ENCODE data around the gene TNFRSF1A.
"Not testable (repeated sequence)": the region's sequence is repeated elsewhere in the genome, so short reads cannot be mapped to it uniquely, and the experiment has no call there.

Gene TNFRSF1A

DNA sequence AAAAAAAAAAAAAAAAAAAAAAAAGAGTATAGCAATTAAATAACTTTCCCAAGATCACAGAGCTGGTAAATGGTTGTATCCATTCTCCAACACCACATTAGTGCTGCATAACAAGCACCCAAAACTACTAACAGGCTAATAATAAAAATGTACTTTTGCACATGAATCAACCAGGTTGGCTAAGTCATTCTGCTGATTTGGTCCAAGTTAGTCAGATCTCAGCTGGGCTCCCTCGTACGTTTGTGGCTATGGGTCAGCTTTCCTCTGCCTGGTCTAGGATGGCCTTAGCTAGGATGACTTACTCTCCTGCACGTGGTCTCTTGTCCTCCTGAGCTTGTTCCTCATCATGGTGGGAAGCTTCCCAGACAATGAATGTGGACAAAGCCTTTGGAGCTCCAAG lies 39.3 kb downstream of the TNFRSF1A start:
- peaks cover 1% of the 10 kb centered on the region for H3K27me3 Mint-ChIP-seq
- no peaks in the 10 kb centered on the region for H3K4me1 Mint-ChIP-seq (ENCODE audit: low read depth)
- no peaks in the 10 kb centered on the region for H3K36me3 Mint-ChIP-seq
- no peaks in the 10 kb centered on the region for H3K9me3 Mint-ChIP-seq (ENCODE audit: low read depth)
- H3K27ac Mint-ChIP-seq = no peak overlapping the region
- no peak overlapping the region for H3K4me3 Mint-ChIP-seq

DNA sequence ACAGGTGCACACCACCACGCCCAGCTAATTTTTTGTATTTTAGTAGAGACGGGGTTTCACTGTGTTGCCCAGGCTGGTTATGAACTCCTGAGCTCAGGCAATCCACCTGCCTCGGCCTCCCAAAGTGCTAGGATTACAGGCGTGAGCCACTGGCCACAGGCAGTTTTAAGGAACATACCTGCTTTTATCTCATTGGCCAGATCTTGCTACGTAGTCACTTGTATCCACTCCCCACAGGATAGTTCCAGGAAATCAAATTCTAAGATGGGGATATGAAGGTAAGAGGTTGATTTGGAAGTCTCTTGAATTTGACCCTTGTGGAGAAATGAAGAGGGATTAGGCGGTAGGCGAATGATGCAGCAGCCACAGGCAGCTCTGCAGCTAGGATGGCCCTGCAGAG lies 40.2 kb downstream of the TNFRSF1A start:
- Mint-ChIP-seq H3K4me1 (ENCODE audit: low read depth) (no peaks in the 10 kb centered on the region), H3K9me3 (ENCODE audit: low read depth) (no peaks in the 10 kb centered on the region), H3K4me3 (no peak overlapping the region), H3K36me3 (no peaks in the 10 kb centered on the region), H3K27me3 (peaks cover 1% of the 10 kb centered on the region), H3K27ac (no peak overlapping the region)

DNA sequence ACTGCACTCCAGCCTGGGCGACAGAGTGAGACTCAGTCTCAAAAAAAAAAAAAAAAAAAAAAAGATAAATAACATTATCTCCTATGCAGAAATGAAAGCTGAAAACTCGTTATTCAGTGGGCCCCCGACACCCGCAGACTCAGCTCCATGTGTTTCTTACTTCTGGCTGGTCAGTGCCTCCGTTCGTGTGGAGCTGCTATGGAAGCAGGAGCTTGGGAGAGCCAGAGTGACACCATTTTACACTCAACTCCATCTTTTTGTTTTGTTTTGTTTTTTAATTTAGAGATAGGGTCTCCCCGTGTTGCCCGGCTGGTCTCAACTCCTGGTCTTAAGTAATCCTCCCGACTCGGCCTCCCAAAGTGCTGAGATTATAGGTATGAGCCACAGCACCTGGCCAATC lies 44.7 kb downstream of the TNFRSF1A start:
- Mint-ChIP-seq H3K27me3 (no peaks in the 10 kb centered on the region), H3K4me3 (no peak overlapping the region), H3K27ac (no peak overlapping the region), H3K4me1 (ENCODE audit: low read depth) (no peaks in the 10 kb centered on the region), H3K36me3 (no peaks in the 10 kb centered on the region), H3K9me3 (ENCODE audit: low read depth) (no peaks in the 10 kb centered on the region)

DNA sequence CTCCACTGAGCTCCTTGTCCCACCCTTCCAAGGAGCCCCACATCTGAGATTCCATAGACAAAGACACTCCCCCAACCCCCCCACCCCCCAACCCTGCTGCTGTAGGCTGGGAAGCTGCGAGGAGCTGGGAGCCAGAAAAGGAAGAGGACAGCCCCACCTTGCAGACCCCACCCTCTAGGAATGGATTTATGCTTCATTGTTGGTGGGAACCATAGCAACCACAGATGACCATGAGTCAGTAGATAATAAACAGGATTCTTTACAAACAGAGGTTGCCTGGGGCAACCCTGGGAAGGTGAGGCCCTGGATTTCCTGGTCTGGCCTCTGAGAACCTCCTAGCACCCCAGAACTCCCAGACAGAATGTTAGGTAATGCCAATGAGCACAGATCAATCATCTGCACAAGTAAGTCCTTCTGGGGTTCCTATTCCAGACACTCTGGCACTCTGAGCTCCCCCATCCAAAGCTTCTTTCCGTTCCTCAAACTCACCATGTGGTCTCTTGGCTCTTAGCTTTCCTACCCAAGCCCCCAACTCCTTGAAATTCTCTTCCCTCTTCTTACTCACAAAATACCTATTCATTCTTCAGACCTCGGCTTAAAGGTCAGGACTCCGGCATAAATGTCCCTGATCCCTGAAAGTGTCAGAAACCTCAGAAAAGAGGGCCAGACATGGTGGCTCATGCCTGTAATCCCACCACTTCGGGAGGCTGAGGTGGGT lies 46.6 kb downstream of the TNFRSF1A start:
- Mint-ChIP-seq H3K27ac (peak overlapping the region; percentile 28), H3K4me1 (ENCODE audit: low read depth) (no peaks in the 10 kb centered on the region), H3K36me3 (no peaks in the 10 kb centered on the region), H3K4me3 (no peak overlapping the region), H3K27me3 (no peaks in the 10 kb centered on the region), H3K9me3 (ENCODE audit: low read depth) (no peaks in the 10 kb centered on the region)

DNA sequence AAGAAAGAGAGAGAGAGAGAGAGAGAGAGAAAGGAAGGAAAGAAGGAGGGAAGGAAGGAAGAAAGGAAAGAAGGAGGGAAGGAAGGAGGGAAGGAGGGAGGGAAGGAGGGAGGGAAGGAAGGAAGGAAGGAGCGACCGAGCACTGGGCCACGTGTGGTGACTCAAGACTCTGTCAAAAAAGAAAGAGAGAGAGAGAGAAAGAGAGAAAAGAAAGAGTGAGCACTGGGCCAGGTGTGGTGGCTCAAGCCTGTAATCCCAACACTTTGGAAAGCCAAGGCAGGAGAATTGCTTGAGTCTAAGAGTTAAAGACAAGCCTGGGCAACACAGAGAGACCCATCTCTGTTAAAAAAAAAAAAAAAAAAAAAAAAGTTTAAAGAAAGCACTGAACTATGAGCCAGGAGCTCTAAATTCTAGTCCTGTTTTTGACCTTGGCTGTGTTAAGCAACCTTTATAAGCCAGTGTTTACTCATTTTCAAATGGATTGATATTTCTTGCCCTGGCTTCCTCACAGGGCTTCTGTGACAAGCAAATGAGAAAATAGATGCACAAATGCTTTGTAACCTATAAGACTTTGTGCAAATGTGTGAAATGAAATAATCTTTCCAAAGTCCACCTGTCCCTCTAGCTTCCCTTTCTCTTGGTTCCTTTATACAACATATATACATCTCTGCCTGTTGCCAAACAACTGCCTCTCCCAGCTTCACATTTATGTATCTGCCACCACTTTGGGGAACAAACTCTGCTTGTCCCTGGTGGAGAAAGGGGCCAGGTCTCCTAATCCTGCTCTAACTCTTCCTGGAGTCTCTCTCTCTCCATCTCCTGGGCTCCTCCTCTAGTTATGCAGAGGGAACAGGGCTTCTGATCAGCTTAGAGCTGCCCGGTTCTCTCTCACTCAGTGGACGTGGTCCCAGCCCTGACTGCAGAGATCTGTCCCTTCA lies 47.5 kb downstream of the TNFRSF1A start:
- no peak overlapping the region for H3K4me3 Mint-ChIP-seq
- no peaks in the 10 kb centered on the region for H3K9me3 Mint-ChIP-seq (ENCODE audit: low read depth)
- no peak overlapping the region for H3K27ac Mint-ChIP-seq
- no peaks in the 10 kb centered on the region for H3K27me3 Mint-ChIP-seq
- no peaks in the 10 kb centered on the region for H3K4me1 Mint-ChIP-seq (ENCODE audit: low read depth)
- H3K36me3 Mint-ChIP-seq = no peaks in the 10 kb centered on the region

DNA sequence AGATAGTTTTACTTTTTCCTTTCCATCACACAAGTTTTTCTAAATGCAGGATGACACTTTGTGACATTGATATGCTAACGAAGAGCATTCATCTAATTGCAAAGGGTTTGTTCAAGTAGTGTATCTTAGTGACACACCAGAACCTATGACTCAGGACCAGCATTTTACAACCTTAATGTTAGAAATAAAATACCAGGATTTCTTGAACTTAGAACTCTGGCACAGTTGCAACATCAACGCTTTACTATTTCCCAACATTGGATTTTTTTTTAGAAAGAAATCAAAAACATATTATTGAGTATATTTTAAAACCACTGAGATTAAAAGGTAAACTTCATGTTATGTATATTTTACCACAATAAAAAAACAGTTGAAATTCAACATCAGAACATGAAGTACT lies 49.3 kb downstream of the TNFRSF1A start:
- H3K27me3 Mint-ChIP-seq = no peaks in the 10 kb centered on the region
- H3K36me3 Mint-ChIP-seq = no peaks in the 10 kb centered on the region
- no peaks in the 10 kb centered on the region for H3K9me3 Mint-ChIP-seq (ENCODE audit: low read depth)
- H3K4me3 Mint-ChIP-seq = no peak overlapping the region
- no peak overlapping the region for H3K27ac Mint-ChIP-seq
- H3K4me1 Mint-ChIP-seq (ENCODE audit: low read depth) = no peaks in the 10 kb centered on the region

DNA sequence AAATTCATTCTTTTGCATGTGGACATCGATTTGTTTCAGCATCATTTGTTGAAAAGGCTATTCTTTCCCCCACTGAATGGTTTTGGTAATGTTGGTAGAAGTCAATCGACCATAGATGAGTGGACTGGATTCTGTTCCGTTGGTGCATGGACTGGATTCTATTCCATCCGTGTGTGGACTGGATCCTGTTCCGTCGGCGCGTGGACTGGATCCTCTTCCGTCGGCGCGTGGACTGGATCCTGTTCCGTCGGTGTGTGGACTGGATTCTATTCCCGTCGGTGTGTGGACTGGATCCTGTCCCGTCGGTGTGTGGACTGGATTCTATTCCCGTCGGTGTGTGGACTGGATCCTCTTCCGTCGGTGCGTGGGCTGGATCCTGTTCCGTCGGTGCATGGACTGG lies 52.0 kb downstream of the TNFRSF1A start:
- not testable (repeated sequence) for H3K4me1 Mint-ChIP-seq (ENCODE audit: low read depth); H3K9me3 Mint-ChIP-seq (ENCODE audit: low read depth); H3K4me3 Mint-ChIP-seq; H3K27ac Mint-ChIP-seq; H3K36me3 Mint-ChIP-seq; H3K27me3 Mint-ChIP-seq

DNA sequence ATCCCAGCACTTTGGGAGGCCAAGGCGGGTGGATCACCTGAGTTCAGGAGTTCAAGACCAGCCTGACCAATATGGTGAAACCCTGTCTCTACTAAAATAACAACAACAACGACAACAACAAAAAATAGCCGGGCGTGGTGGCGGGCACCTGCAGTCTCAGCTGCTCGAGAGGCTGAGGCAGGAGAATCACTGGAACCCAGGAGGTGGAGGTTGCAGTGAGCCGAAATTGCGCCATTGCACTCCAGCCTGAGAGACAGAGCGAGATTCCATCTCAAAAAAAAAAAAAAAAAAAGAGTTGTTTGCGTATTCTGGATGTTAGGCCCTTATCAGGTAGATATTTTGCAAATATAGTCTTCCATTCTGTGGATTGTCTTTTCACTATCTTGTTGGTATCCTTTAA lies 52.8 kb downstream of the TNFRSF1A start:
- H3K27ac Mint-ChIP-seq; H3K36me3 Mint-ChIP-seq; H3K27me3 Mint-ChIP-seq; H3K4me1 Mint-ChIP-seq (ENCODE audit: low read depth); H3K4me3 Mint-ChIP-seq; H3K9me3 Mint-ChIP-seq (ENCODE audit: low read depth): not testable (repeated sequence)

DNA sequence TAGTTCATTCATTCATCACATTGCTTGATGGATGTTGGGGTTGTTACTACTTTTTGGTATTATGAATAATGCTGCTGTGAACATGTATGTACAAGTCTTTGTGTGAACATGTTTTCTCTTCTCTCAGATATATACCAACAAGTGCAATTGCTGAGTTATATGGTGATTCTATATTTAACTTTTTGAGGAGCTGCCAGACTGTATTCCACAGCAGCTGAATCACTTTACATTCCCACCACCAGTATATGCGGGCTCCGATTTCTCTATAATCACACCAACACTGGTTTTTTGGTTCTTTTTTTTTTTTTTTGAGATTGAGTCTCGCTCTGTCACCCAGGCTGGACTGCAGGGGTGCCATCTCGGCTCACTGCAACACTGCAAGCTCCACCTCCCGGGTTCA lies 53.6 kb downstream of the TNFRSF1A start:
- Mint-ChIP-seq H3K9me3 (ENCODE audit: low read depth) (no peaks in the 10 kb centered on the region), H3K4me1 (ENCODE audit: low read depth) (peaks cover 1% of the 10 kb centered on the region), H3K27ac (no peak overlapping the region), H3K36me3 (no peaks in the 10 kb centered on the region), H3K27me3 (no peaks in the 10 kb centered on the region), H3K4me3 (no peak overlapping the region)

DNA sequence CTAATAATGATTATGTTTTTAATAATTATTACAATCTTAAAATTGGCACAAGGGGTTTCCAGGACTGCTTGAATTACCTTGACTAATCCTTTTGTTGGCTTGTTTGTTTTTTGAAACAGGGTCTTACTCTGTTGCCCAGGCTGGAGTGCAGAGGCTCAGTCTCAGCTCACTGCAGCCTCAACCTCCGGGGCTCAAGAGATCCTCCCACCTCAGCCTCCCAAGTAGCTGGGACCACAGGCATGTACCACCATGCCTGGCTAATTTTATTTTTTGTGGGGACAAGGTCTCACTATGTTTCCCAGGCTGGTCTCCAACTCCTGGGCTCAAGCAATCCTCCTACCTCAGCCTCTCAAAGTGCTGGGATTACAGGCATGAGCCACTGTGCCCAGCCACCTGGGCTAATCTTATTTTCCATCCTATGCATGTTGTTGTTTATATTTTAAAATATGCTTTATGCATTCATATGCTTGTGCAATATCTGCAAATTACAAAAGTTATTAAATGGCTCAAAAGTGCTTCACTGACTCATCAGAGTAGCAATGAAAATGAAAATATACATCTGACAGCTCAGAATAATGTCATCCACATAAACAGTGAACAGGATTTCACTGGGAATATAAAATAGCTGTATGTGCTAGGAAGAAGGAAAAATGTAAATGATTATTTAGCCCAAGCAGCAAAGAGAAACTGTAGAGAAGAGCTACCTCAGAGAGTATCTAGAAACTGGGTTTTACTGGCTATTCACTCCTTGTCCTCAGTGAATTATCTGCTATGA lies 56.2 kb downstream of the TNFRSF1A start:
- no peak overlapping the region for H3K27ac Mint-ChIP-seq
- H3K4me3 Mint-ChIP-seq = no peak overlapping the region
- H3K4me1 Mint-ChIP-seq (ENCODE audit: low read depth) = peaks cover 1% of the 10 kb centered on the region
- peaks cover 6% of the 10 kb centered on the region for H3K27me3 Mint-ChIP-seq
- no peaks in the 10 kb centered on the region for H3K36me3 Mint-ChIP-seq
- H3K9me3 Mint-ChIP-seq (ENCODE audit: low read depth) = no peaks in the 10 kb centered on the region

DNA sequence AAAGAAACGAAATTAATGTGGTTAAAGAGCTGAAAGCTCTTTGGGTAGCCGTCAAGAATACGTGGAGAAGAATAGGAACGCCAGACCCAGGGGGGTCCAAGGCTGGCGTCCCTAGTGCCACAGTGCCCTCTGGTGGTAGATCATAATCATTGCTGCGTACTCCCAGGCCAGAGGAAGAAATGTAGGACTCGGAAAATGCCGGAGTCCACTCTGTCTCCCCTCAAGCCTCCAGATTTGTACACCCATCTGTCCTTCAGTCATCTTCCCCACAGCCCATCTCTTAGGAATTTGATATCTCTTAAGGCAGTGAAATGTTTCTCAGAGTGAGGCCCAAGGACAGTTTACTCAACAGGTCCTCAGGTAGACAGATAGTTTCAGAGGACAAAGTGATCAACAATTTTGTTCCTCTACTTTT lies 56.8 kb downstream of the TNFRSF1A start:
- Mint-ChIP-seq H3K9me3 (ENCODE audit: low read depth) (no peaks in the 10 kb centered on the region), H3K4me1 (ENCODE audit: low read depth) (peaks cover 1% of the 10 kb centered on the region), H3K27ac (no peak overlapping the region), H3K36me3 (no peaks in the 10 kb centered on the region), H3K4me3 (no peak overlapping the region), H3K27me3 (peaks cover 7% of the 10 kb centered on the region)

DNA sequence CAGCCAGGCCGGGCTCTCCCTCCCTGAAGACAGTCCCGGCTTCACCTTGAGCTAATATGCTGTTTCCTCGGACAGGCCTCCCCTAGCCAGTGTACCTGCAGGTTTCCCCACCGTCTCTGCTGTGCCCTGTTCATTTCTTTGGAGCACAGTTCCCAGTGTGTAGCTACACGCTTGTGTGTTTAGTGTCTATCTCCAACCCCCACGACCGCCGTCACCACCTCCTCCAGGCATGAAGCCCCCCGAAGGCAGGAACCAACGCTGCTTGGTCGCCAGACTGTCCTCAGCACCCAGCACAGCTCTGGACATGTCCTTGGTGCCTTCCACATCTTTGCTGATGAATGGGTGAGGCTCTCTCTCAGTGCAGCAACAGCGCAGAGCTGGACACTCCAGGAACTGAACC lies 57.6 kb downstream of the TNFRSF1A start:
- H3K27me3 Mint-ChIP-seq = peaks cover 11% of the 10 kb centered on the region

DNA sequence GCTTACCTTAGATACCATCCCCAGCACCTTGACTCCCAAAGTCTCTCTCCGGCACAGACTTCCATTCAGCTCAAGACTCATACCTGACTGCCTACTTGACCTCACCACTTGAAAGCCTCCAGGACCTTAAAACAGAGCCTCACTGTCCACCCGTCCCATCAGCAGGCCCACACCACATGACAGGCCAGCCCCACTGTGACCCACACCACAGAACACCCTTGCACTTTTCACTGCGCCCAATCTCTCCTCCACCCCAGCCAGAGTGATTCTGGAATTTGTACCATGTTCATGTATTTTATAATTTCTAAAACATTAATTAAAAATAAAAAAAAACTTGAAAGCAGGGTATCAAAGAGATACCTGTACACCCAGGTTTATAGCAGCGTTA lies 59.4 kb downstream of the TNFRSF1A start:
- H3K27me3 Mint-ChIP-seq = peaks cover 11% of the 10 kb centered on the region
- H3K4me1 Mint-ChIP-seq (ENCODE audit: low read depth) = peaks cover 8% of the 10 kb centered on the region
- no peaks in the 10 kb centered on the region for H3K36me3 Mint-ChIP-seq
- no peak overlapping the region for H3K4me3 Mint-ChIP-seq
- H3K9me3 Mint-ChIP-seq (ENCODE audit: low read depth) = no peaks in the 10 kb centered on the region
- no peak overlapping the region for H3K27ac Mint-ChIP-seq

More for the DNA sequence above, 57.6 kb downstream of the TNFRSF1A start:
- Mint-ChIP-seq H3K27ac (no peak overlapping the region), H3K4me3 (no peak overlapping the region), H3K36me3 (no peaks in the 10 kb centered on the region), H3K9me3 (ENCODE audit: low read depth) (no peaks in the 10 kb centered on the region), H3K4me1 (ENCODE audit: low read depth) (peaks cover 1% of the 10 kb centered on the region)

DNA sequence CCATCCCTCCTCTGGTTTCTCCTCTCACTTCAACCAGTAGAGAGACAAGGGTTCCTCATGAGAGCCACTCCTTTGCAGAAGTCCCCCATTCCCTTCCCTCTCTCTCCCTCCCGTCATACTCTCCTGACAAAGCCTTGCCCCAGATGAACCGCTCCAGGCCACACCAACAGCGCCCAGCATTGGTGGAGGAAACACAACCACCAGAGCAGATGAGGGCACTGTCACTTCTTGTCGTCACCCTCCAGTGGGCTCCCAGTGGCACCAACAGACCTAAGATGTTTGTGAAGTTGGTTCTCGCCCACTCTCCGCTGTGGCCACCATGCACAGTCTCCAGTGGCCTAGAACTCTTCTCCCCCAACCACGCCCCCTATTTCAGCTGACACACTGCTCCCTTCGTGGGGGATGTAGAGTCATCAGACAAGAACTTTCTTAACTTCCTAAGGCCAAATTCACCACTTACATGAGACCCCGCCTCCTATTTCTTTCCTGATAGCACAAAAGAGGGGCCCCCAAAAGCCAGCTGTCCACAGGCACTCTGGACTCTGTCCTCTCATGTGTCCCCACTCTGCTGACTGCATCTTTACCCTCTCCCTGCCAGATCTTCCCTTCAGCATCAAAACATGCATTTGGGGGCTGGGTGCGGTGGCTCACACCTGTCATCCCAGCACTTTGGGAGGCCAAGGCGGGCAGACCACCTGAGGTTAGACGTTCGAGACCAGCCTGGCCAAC lies 60.6 kb downstream of the TNFRSF1A start:
- peaks cover 8% of the 10 kb centered on the region for H3K4me1 Mint-ChIP-seq (ENCODE audit: low read depth)
- H3K27me3 Mint-ChIP-seq = peaks cover 11% of the 10 kb centered on the region
- no peak overlapping the region for H3K4me3 Mint-ChIP-seq
- no peak overlapping the region for H3K27ac Mint-ChIP-seq
- H3K36me3 Mint-ChIP-seq = no peaks in the 10 kb centered on the region
- H3K9me3 Mint-ChIP-seq (ENCODE audit: low read depth) = no peaks in the 10 kb centered on the region
